Uterus (tissue), 2 donors: ENCODE measurements around the gene SLC2A6.
A peak's percentile ranks its signal among the peaks of the same experiment; 100 is the strongest.

ENCODE experiments used
- CTCF ChIP-seq, 4 experiments: fragments of 200-600 bp in 2 of 4; fragments of 450-650 bp in 2 of 4; sonication (generic) in 2 of 4; IDR thresholded peaks; one replicate each; pipeline ENCODE4 v1.5.1; 2016 to 2019; ENCODE audit warnings: antibody characterized with exemption in 4 of 4, mild to moderate bottlenecking in 2 of 4, moderate library complexity in 1 of 4
- POLR2A ChIP-seq, 2 donors: fragments of 450-650 bp; IDR thresholded peaks; one replicate each; pipeline ENCODE4 v1.6.1; 2016; ENCODE audit warnings: antibody characterized with exemption in 2 of 2, mild to moderate bottlenecking in 1 of 2, moderate library complexity in 1 of 2

DNA sequence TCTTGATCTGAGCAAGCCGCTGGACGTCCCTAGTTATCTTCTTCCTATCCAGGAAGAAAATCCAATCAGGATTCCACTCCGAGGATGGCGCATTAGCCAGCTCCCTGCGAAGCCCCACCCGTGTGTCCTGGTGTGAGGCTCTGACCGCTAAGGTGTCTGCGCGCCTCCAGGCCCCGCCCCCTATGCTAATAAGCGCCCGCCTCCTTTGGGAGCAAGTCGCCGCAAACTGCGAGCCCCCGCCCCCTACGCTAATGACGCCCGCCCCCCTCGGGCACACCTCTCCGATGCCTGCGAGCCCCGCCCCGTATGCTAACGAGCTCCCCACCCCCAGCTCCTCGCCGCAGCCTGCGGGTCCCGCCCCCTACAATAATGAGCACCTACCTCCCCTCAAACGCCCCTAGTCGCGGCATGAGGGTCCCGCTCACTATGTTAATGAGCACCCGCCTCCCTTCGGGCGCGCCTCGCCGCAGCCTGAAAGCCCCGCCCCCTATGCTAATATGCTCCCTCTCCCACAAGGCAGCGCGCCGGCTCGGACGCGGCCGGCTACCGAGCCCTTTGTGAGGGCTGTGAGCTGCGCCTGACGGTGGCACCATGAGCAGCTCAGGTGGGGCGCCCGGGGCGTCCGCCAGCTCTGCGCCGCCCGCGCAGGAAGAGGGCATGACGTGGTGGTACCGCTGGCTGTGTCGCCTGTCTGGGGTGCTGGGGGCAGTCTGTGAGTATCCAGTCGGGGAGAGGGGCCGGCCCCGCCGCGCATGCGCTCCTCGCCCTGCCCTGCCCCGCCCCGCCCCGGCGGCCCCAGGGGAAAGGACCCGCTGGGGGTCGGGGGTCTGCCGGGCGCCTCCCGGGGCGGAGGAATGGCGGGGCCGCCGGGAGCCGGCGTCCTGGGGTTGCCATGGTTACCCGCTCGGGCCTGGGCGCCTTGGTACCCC, 19.2 kb downstream of the SLC2A6 start, which contains the start of gene CACFD1:
- TF ChIP-seq POLR2A (IDR thresholded peaks at IDR 0.05) (peak; percentile 62 to 83), CTCF (IDR thresholded peaks at IDR 0.05) (peak in 1 of 4 experiments; percentile 29)
